ENCODE results near the gene GPHB5.
"Not testable (repeated sequence)": the region's sequence is repeated elsewhere in the genome, so short reads cannot be mapped to it uniquely, and the experiment has no call there.

The GPHB5 gene

GRCh38 chr14:63295231-63295685, 23.5 kb downstream of the GPHB5 start:
- DNase-seq (ENCODE audit: low read depth in 2 of 2): no peak

GRCh38 chr14:63292805-63293204, 25.9 kb downstream of the GPHB5 start:
- DNase-seq (ENCODE audit: low read depth in 2 of 2): no peak

GRCh38 chr14:63290741-63291430, 27.8 kb downstream of the GPHB5 start:
- no peak for DNase-seq (ENCODE audit: low read depth in 2 of 2)

GRCh38 chr14:63288853-63289252, 29.9 kb downstream of the GPHB5 start:
- DNase-seq (ENCODE audit: low read depth in 2 of 2): no peak

- DNase-seq (ENCODE audit: low read depth in 2 of 2): no peak
These were observed 30.9 kb downstream of the GPHB5 start for GRCh38 chr14:63287666-63288483.

GRCh38 chr14:63286071-63286470, 32.7 kb downstream of the GPHB5 start:
- no peak for DNase-seq (ENCODE audit: low read depth in 2 of 2)

GRCh38 chr14:63283884-63284248, 34.9 kb downstream of the GPHB5 start:
- DNase-seq (ENCODE audit: low read depth in 2 of 2): no peak

GRCh38 chr14:63282997-63283883, 35.5 kb downstream of the GPHB5 start:
- DNase-seq (ENCODE audit: low read depth in 2 of 2): no peak

GRCh38 chr14:63279933-63280332, 38.8 kb downstream of the GPHB5 start:
- DNase-seq (ENCODE audit: low read depth in 2 of 2): not testable (repeated sequence)

- DNase-seq (ENCODE audit: low read depth in 2 of 2): no peak
These were observed 41.0 kb downstream of the GPHB5 start for GRCh38 chr14:63277591-63278183.

GRCh38 chr14:63276492-63277342, 42.0 kb downstream of the GPHB5 start:
- no peak for DNase-seq (ENCODE audit: low read depth in 2 of 2)

- DNase-seq (ENCODE audit: low read depth in 2 of 2): no peak
These were observed 42.7 kb downstream of the GPHB5 start for GRCh38 chr14:63276016-63276415.

GRCh38 chr14:63275611-63276010, 43.1 kb downstream of the GPHB5 start:
- no peak for DNase-seq (ENCODE audit: low read depth in 2 of 2)

GRCh38 chr14:63273717-63274655, 44.7 kb downstream of the GPHB5 start:
- no peak for DNase-seq (ENCODE audit: low read depth in 2 of 2)

GRCh38 chr14:63273129-63273528, 45.6 kb downstream of the GPHB5 start:
- no peak for DNase-seq (ENCODE audit: low read depth in 2 of 2)

- no peak for DNase-seq (ENCODE audit: low read depth in 2 of 2)
These were observed 49.0 kb downstream of the GPHB5 start for GRCh38 chr14:63269561-63270225.

- no peak for DNase-seq (ENCODE audit: low read depth in 2 of 2)
These were observed 50.0 kb downstream of the GPHB5 start for GRCh38 chr14:63268771-63269170.

GRCh38 chr14:63267171-63267570, 51.6 kb downstream of the GPHB5 start:
- no peak for DNase-seq (ENCODE audit: low read depth in 2 of 2)

- no peak for DNase-seq (ENCODE audit: low read depth in 2 of 2)
These were observed 52.6 kb downstream of the GPHB5 start for GRCh38 chr14:63266106-63266505.

Data from stimulated activated CD4-positive, alpha-beta T cell treated with anti-CD3 and anti-CD28 coated beads, Interleukin-4, amount 100 ng/mL, for 48 hours (primary cell).